HG03159 (cell line): ENCODE results near the gene SUSD3.
"Not testable (repeated sequence)": the region's sequence is repeated elsewhere in the genome, so short reads cannot be mapped to it uniquely, and the experiment has no call there.

Experiments used
- ATAC-seq: cut with Tn5 transposase; IDR thresholded peaks from one replicate; pipeline ENCODE4 v1.9.1; 2021; ENCODE audit warnings: mild to moderate bottlenecking, moderate library complexity; ENCODE audit not compliant: unreplicated experiment

The SUSD3 gene

GRCh38 chr9:93108291-93109041 lies 50.0 kb downstream of the SUSD3 start:
- no peak for ATAC-seq

GRCh38 chr9:93110311-93110855 lies 51.9 kb downstream of the SUSD3 start:
- no peak for ATAC-seq

GRCh38 chr9:93111001-93111370 lies 52.5 kb downstream of the SUSD3 start:
- ATAC-seq = no peak

GRCh38 chr9:93111371-93112115 lies 53.0 kb downstream of the SUSD3 start:
- no peak for ATAC-seq

GRCh38 chr9:93112116-93112863 lies 53.8 kb downstream of the SUSD3 start:
- no peak for ATAC-seq

GRCh38 chr9:93112864-93113389 lies 54.4 kb downstream of the SUSD3 start:
- ATAC-seq = no peak

- no peak for ATAC-seq
Measured at GRCh38 chr9:93114169-93114983, 55.9 kb downstream of the SUSD3 start.

- no peak for ATAC-seq
Measured at GRCh38 chr9:93114984-93115335, 56.5 kb downstream of the SUSD3 start.

GRCh38 chr9:93115486-93116071 lies 57.1 kb downstream of the SUSD3 start:
- no peak for ATAC-seq

GRCh38 chr9:93116072-93116961 lies 57.8 kb downstream of the SUSD3 start:
- ATAC-seq = no peak

- not testable (repeated sequence) for ATAC-seq
Measured at GRCh38 chr9:93117521-93117920, 59.0 kb downstream of the SUSD3 start.

- no peak for ATAC-seq
Measured at GRCh38 chr9:93117924-93118862, 59.7 kb downstream of the SUSD3 start.

- no peak for ATAC-seq
Measured at GRCh38 chr9:93118863-93119702, 60.6 kb downstream of the SUSD3 start.

GRCh38 chr9:93119703-93119952 lies 61.1 kb downstream of the SUSD3 start:
- no peak for ATAC-seq

- ATAC-seq = peak; percentile 93
Measured at GRCh38 chr9:93119953-93120845, 61.7 kb downstream of the SUSD3 start.

- no peak for ATAC-seq
Measured at GRCh38 chr9:93120846-93121315, 62.4 kb downstream of the SUSD3 start.
